ENCODE measurements around the gene STX10. TPM values are rescaled to one million over a fixed set of nuclear protein-coding genes. Genes with fewer than 3 reads are reported as not detected.

STX10 gene
- polyA plus RNA-seq, 1 of the 3 experiments (the other 2 are of a cell fraction) = 163 TPM

DNA sequence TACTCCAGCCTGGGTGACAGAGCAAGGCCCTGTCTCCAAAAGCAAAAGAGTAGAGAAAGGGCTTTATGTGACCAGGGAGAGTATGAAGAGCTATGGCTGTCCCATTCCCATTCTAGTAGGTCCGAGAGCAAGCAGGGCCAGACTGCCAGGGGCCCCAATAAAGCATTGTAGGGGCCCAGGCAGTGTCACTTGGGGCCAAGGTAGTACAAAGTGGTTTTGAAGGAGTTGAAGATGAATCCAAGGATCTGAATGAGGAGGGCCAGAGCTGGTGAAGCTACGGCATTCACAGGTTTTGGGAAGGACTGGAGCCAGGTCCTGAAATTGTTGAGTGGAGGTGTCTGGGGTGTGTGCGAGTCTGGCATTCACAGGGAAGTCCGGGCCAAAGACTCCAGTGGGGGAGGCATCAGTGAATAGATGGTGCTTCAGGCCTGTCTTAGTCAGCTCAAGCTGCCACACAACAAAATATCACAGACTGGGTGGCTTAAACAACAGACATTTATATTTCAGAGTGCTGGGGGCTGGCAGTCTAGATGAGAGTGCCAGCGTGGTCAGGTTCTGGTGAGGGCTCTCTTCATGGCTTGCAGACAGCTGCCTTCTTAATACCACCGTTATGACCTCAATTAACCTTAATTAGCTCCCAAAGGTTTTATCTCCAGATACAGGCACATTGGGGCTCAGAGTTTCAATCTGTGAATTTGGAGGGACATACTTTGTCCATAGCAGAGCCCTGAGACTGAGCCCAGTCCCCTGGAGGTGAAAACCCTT, 22.2 kb downstream of the STX10 start (continued):
- TF ChIP-seq, protein P1, sequence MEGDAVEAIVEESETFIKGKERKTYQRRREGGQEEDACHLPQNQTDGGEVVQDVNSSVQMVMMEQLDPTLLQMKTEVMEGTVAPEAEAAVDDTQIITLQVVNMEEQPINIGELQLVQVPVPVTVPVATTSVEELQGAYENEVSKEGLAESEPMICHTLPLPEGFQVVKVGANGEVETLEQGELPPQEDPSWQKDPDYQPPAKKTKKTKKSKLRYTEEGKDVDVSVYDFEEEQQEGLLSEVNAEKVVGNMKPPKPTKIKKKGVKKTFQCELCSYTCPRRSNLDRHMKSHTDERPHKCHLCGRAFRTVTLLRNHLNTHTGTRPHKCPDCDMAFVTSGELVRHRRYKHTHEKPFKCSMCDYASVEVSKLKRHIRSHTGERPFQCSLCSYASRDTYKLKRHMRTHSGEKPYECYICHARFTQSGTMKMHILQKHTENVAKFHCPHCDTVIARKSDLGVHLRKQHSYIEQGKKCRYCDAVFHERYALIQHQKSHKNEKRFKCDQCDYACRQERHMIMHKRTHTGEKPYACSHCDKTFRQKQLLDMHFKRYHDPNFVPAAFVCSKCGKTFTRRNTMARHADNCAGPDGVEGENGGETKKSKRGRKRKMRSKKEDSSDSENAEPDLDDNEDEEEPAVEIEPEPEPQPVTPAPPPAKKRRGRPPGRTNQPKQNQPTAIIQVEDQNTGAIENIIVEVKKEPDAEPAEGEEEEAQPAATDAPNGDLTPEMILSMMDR (IDR thresholded peaks at IDR 0.05) = no peak

- no peak overlapping the region for H3K27ac ChIP-seq (ENCODE audit: low read depth in 2 of 2, low read length in 1 of 2)
- POLR2A ChIA-PET = interaction anchor here (1.0 kb wide), 1 partner anchor 23 kb away, joined by 3 read pairs; the partner anchor contains the start of genes IER2 and STX10
- no peak overlapping the region for H3K4me2 ChIP-seq
- peaks cover 12% of the 10 kb centered on the region for H3F3A ChIP-seq (replicated peaks; ENCODE audit: insufficient read depth)
- 94% methylated on average over 9 of the region's 9 CpGs for WGBS (ENCODE audit: low lambda C conversion rate)
- H3K4me3 ChIP-seq (ENCODE audit: low read depth in 2 of 2, low read length in 1 of 2) = no peak overlapping the region
- H2AFZ ChIP-seq (ENCODE audit: low read depth) = no peak overlapping the region
- H3K9me3 ChIP-seq = no peaks in the 10 kb centered on the region
- DNase-seq = no peak
- no peaks in the 10 kb centered on the region for H3K27me3 ChIP-seq (ENCODE audit: insufficient read depth)
- H3K79me2 ChIP-seq (ENCODE audit: insufficient read depth) = peaks cover 98% of the 10 kb centered on the region
- no peaks in the 10 kb centered on the region for H3K9me2 ChIP-seq
- no peak overlapping the region for H3K9ac ChIP-seq
- no peak for TF ChIP-seq RCOR1 (IDR thresholded peaks at IDR 0.05; ENCODE audit: low read length)
- H3K36me3 ChIP-seq (replicated peaks in 1 of 2; ENCODE audit: control insufficient read depth in 1 of 2, insufficient read depth in 2 of 2, low read length in 1 of 2) = peaks cover 4 to 11% of the 10 kb centered on the region in 2 experiments
- CTCF ChIA-PET = interaction anchor here (1.2 to 2.9 kb wide), 2 partner anchors 9 to 136 kb away, joined by 3 to 7 read pairs; partner anchors contain the start of gene NACC1
- H4K20me1 ChIP-seq (ENCODE audit: insufficient read depth) = peaks cover 96% of the 10 kb centered on the region
- peaks cover 0 to 6% of the 10 kb centered on the region in 2 experiments; a peak in 1 of 4 replicates for H3K4me1 ChIP-seq (ENCODE audit: control insufficient read depth in 1 of 2, insufficient read depth in 2 of 2, low read depth in 1 of 2, low read length in 1 of 2)
Observed at GRCh38 chr19:13127051-13127450, 23.1 kb downstream of the STX10 start.

DNA sequence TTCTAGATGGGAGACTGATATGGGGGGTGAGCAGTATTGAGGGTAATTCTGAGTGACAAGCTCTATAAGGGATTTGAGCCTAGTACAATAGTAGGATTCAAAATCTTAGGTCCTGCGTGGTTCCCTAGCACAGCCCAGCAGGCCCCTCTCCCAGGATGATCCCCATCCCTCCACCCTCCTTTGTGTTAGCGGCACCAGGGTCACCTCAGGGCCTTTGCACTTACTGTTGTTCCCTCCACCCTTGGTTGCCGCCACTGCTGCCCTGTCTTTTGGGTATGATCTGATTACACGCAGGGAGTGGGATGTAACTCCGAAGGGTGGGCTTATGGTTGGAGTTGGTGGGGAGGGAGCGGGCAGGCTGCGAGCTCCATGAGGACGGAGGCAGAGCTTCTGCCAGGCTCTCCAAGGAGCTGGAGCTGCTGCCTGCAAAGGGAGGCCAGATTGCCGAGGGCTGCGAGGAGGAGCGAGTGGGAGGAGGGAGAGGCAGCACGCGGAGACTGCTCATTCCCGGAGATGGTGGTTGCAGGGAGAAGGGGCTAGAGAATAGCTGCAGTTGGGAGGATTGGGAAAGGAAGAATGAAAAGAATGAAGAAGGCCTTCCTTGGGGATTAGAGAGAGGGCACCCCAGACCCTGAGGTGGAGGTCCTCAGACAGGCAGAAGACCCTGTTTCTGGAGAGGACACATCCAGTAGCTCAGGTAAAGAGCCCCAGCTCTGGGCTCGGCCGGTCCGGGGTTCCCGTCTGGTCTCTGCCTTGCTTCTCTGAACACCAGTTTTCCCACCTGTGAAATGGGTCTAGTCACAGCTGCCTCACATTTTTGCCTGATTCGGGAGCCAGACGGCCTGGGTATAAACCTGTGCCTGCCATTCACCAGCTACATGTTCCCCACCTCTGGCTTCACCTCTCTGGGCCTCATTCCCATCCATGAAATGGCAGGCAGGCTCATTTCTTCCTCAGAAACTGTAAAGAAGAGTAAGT, 26.9 kb downstream of the STX10 start:
- H3K9me3 ChIP-seq = no peaks in the 10 kb centered on the region
- no peak overlapping the region for H3K9ac ChIP-seq
- no peaks in the 10 kb centered on the region for H3K9me2 ChIP-seq
- no peak overlapping the region for H3K4me3 ChIP-seq (ENCODE audit: low read depth in 2 of 2, low read length in 1 of 2)
- H3K27ac ChIP-seq (ENCODE audit: low read depth in 2 of 2, low read length in 1 of 2) = no peak overlapping the region
- H2AFZ ChIP-seq (ENCODE audit: low read depth) = no peak overlapping the region
- no peaks in the 10 kb centered on the region for H3F3A ChIP-seq (replicated peaks; ENCODE audit: insufficient read depth)
- ChIA-PET CTCF (no interaction called here), POLR2A (no interaction called here)
- H3K4me1 ChIP-seq (ENCODE audit: control insufficient read depth in 1 of 2, insufficient read depth in 2 of 2, low read depth in 1 of 2, low read length in 1 of 2) = peaks cover 12 to 14% of the 10 kb centered on the region in 2 experiments; a peak in 2 of 4 replicates
- H3K4me2 ChIP-seq = no peak overlapping the region
- no peaks in the 10 kb centered on the region for H3K27me3 ChIP-seq (ENCODE audit: insufficient read depth)
- DNase-seq = no peak
- peaks cover 90% of the 10 kb centered on the region for H4K20me1 ChIP-seq (ENCODE audit: insufficient read depth)
- 95% methylated on average over 20 of the region's 20 CpGs for WGBS (ENCODE audit: low lambda C conversion rate)
- H3K36me3 ChIP-seq (replicated peaks in 1 of 2; ENCODE audit: control insufficient read depth in 1 of 2, insufficient read depth in 2 of 2, low read length in 1 of 2) = peaks cover 4 to 19% of the 10 kb centered on the region in 2 experiments
- H3K79me2 ChIP-seq (ENCODE audit: insufficient read depth) = peaks cover 98% of the 10 kb centered on the region
- TF ChIP-seq EP300 (IDR thresholded peaks at IDR 0.05; ENCODE audit: borderline replicate concordance in 1 of 2, low read depth in 1 of 2, low read length in 1 of 2) (no peak), ZBTB33 (IDR thresholded peaks at IDR 0.05; ENCODE audit: borderline replicate concordance, low read depth) (no peak), MAX (IDR thresholded peaks at IDR 0.05; ENCODE audit: low read depth) (no peak), MEF2A (IDR thresholded peaks at IDR 0.05; ENCODE audit: borderline replicate concordance, low read depth) (no peak), POLR2AphosphoS5 (IDR thresholded peaks at IDR 0.05; ENCODE audit: low read depth, low read length) (no peak), TCF12 (IDR thresholded peaks at IDR 0.05) (no peak), FOXM1 (IDR thresholded peaks at IDR 0.05; ENCODE audit: low read depth) (no peak), SIN3A (IDR thresholded peaks at IDR 0.05; ENCODE audit: borderline replicate concordance, low read depth, low read length) (no peak), RXRA (IDR thresholded peaks at IDR 0.05; ENCODE audit: borderline replicate concordance, low read depth) (no peak), ELF1 (IDR thresholded peaks at IDR 0.05) (no peak), GATA2 (CRISPR knock-in tag; IDR thresholded peaks at IDR 0.05) (no peak)
- TF ChIP-seq, protein P1 (IDR thresholded peaks at IDR 0.05) = no peak
- TF ChIP-seq, protein P2, sequence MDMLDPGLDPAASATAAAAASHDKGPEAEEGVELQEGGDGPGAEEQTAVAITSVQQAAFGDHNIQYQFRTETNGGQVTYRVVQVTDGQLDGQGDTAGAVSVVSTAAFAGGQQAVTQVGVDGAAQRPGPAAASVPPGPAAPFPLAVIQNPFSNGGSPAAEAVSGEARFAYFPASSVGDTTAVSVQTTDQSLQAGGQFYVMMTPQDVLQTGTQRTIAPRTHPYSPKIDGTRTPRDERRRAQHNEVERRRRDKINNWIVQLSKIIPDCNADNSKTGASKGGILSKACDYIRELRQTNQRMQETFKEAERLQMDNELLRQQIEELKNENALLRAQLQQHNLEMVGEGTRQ (IDR thresholded peaks at IDR 0.05; ENCODE audit: borderline replicate concordance, low read depth, low read length) = no peak
